ENCODE measurements around the gene ENO4.

Gene ENO4

GRCh38 chr10:116831086-116831485 is 18.2 kb upstream of the ENO4 start:
- DNase-seq (ENCODE audit: low spot score), result no peak

DNA sequence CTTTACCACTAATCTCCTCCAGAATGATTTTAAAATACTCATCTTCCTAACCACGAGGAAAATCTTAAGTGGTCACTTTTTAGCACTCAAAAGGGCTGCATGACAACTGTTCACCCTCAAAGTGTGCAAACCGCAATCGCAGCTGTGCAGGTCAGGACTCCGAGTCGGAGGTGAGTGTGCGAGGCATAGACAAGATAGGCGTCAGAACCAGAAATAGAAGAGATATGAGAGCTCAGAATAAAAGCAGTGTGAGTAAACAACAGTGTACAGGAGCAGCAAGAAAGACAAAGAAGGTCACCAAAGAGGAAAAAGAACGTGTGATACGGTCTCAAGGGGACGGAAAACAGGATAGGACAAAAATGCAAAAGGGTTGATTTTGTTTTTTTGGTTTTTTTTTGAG is 17.5 kb upstream of the ENO4 start:
- DNase-seq (ENCODE audit: low spot score), result no peak

GRCh38 chr10:116833986-116834985 is 15.0 kb upstream of the ENO4 start:
- DNase-seq (ENCODE audit: low spot score), result no peak

DNA sequence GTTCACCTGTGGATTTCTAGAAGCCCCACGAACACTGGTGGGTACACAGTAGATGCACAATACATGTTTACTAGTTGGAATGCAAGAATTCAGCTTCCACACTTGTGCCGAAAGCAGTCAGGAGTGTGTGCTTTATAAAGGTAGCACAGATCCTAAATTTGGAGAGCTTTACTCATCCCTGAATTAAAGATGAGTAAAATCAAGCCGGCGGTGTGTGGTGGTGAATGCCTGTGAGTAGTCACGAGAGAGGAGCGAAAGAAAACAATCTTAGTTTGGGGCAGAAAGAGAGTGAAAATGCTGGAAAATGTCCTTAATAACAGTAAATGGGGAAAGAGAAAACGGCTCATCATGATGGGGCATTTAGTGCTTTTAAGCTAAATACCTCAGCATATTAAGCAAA is 13.6 kb upstream of the ENO4 start:
- DNase-seq (ENCODE audit: low spot score), result no peak

GRCh38 chr10:116836083-116836482 is 13.2 kb upstream of the ENO4 start:
- no peak for DNase-seq (ENCODE audit: low spot score)

GRCh38 chr10:116836902-116837523 is 12.3 kb upstream of the ENO4 start:
- no peak for DNase-seq (ENCODE audit: low spot score)

- DNase-seq (ENCODE audit: low spot score), result no peak
Observed at GRCh38 chr10:116838143-116838725, 11.1 kb upstream of the ENO4 start.

GRCh38 chr10:116840389-116841075 is 8.8 kb upstream of the ENO4 start:
- no peak for DNase-seq (ENCODE audit: low spot score)

DNA sequence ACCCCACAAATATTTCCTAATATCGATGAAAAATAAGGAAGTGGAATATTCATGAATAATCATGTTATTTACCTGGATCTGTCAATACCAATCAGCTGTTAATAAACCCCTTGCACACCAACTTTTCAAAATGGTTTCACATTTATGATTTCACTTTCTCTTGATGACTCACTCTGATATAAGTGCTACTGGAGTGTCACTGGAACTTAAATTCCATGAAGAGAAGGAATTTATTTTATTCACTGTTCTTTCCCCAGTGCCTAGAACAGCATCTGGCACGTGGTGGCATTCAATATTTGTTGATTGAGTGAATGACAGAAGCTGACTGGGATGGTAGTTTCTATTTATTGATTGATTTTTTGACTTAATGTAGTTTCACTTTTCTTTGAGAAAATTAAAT is 3.5 kb upstream of the ENO4 start:
- DNase-seq (ENCODE audit: low spot score), result no peak

GRCh38 chr10:116848032-116848943 is 1.0 kb upstream of the ENO4 start:
- no peak for DNase-seq (ENCODE audit: low spot score)

GRCh38 chr10:116848944-116849247 is 403 bp upstream of the ENO4 start:
- DNase-seq (ENCODE audit: low spot score), result no peak

GRCh38 chr10:116850058-116850611 is 836 bp downstream of the ENO4 start:
- no peak for DNase-seq (ENCODE audit: low spot score)

DNA sequence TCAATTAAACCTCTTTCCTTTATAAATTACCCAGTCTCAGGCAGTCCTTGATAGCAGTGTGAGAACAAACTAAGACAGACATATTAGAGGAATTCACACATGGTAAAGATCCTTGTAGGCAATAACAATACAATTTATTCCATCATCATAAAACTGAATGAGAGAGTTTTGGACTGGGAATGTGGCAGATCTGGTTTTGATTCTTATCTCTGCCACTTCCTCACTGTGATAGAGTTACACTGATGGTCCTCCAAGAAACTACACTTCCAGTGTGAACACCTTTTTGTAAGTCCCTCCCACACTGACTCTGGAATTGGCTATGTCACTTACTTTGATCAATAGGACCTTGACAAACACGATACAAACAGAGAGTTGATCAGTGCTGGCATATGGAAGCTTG is 2.9 kb downstream of the ENO4 start:
- DNase-seq (ENCODE audit: low spot score), result no peak

DNA sequence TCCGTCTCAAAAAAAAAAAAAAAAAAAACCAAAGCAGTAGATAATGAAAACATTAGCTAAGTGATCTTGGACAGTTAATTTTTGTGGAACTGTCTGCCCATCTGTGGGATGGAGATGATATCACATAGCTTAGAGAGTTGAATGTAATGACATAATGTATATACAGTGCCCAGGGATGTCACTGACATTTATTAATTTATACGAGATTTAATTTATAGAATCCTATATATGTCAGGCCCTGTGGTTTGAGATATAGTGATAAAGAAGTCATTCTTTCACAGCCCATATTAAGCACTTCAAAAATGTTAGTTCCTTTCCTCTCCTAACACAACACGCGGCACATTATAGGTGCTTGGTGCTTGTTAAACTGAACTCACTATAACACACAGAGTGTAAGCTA is 4.0 kb downstream of the ENO4 start:
- no peak for DNase-seq (ENCODE audit: low spot score)

DNA sequence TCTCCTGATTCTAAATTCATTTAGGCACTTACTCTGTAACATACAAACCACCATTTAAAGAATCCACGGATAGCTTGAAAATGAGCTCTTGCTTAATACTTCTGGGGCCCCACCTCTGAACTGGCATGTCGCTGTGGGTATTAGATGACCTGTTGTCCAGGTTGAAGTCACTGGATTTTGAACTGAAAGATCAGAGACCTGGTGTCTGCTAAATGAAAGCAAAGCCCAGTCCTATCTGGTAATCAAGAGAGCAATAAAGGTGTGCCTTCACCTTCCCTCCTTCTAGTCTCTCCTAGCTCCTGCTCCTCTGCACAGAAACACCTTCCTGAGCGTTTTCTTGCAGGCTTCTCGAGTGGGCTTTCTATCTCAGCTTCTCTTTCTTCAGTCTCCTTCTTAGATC is 4.4 kb downstream of the ENO4 start:
- no peak for DNase-seq (ENCODE audit: low spot score)

- no peak for DNase-seq (ENCODE audit: low spot score)
Observed at GRCh38 chr10:116857156-116857555, 7.9 kb downstream of the ENO4 start.

DNA sequence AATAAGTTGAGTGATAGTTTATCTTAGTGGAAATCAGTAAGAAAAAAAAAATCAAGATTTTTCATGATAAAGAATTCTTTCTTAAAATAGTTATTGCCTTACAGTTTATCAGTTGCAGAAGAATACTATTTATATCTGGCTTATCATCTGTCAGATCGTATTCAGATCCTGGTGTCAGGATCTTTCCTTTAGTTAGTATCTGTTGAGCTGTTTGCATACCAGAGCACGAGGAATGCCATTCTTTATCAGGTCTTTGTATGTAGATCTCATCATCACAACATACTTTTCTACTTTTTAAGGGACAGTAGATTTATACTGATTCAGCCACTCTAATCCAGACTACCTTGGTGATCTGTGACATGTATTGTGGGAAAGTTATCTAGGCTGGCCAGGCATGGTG is 12.5 kb downstream of the ENO4 start:
- DNase-seq (ENCODE audit: low spot score), result no peak

DNA sequence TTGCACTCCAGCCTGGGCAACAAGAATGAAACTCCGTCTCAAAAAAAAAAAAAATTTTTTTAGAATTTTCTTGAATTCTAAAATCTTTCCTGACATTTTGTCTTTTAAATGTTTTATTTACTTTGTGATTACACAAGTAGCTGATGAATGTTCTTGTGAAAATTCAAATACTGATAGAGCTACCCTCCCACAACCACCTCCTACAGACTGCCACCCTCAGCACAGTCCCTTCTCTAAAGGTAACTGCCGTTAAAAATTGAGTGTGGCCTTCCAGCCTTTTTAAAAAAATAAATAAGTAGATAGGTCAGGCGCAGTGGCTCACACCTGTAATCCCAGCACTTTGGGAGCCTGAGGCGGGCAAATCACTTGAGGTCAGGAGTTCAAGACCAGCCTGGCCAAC is 15.1 kb downstream of the ENO4 start:
- no peak for DNase-seq (ENCODE audit: low spot score)

GRCh38 chr10:116866066-116866465 is 16.8 kb downstream of the ENO4 start:
- no peak for DNase-seq (ENCODE audit: low spot score)

GRCh38 chr10:116866987-116867595 is 17.8 kb downstream of the ENO4 start:
- no peak for DNase-seq (ENCODE audit: low spot score)
